GM19395 (cell line): ENCODE results near the gene IL12RB2.
A peak's percentile ranks its signal among the peaks of the same experiment; 100 is the strongest.

Source experiments
- ATAC-seq: cut with Tn5 transposase; IDR thresholded peaks from one replicate; pipeline ENCODE4 v1.9.1; 2021; ENCODE audit warnings: mild to moderate bottlenecking, moderate library complexity; ENCODE audit not compliant: unreplicated experiment

Gene IL12RB2

GRCh38 chr1:67308136-67308535 lies 463 bp downstream of the IL12RB2 start:
- peak; percentile 17 for ATAC-seq

DNA sequence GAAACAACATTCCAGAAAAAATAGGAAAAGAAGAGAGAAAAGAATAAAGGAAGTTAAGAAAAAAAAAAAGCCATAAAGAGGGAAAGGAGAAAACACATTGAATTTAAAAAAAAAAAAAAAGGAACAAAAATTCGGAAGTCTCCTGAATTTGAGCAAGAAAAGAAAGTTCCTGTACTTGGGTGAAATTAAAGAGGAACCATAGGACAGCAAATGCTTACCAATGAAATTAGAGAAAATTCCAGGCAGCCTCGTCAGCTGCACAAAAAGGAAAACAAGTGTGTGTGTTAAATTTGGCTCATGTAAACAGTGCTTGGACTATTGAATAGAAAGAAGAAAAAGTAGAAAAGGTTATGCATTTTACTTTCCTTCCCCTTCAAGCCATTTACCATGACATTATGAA lies 4.9 kb downstream of the IL12RB2 start:
- no peak for ATAC-seq

GRCh38 chr1:67313934-67314671 lies 6.4 kb downstream of the IL12RB2 start:
- no peak for ATAC-seq

- no peak for ATAC-seq
Observed at GRCh38 chr1:67314696-67315095, 7.0 kb downstream of the IL12RB2 start.

GRCh38 chr1:67316180-67316902 lies 8.7 kb downstream of the IL12RB2 start:
- ATAC-seq: no peak

DNA sequence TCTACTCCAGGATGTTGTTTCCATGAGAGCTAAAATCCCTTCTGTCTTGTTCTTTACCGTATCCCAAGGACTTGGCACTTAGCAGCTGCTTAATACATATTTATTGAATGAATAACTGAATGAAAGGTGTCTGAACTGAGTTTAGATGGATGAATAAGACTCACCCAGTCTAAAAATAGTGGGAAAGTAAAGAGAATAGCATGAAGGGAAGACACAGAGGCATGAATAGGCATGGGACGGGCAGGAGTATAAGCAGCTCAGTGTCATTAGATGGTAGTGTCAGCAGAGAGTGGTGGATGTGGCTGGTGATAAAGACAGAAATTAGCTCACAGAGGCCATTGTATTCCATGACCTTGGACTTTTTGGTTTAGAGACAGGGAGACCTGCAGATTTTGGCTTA lies 9.2 kb downstream of the IL12RB2 start:
- no peak for ATAC-seq

DNA sequence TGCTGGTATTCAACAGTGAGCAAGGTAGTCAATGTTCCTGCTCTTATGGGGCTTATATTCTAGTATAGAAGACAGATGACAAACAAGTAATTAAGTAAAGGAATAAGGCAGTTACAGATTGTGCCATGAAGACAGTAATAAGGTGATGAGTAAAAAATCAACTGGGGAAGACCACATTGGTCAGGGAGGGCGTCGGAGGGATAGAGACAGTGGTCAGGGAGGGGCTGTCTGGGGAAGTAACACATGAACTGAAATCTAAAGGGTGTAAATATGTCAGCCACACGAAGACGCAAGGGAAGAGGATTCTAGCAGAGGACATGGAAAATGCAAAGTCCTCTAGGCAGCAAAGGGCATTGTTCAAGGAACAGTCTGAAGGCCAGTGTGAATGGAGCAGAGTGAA lies 10.1 kb downstream of the IL12RB2 start:
- no peak for ATAC-seq

GRCh38 chr1:67322442-67322841 lies 14.8 kb downstream of the IL12RB2 start:
- no peak for ATAC-seq

DNA sequence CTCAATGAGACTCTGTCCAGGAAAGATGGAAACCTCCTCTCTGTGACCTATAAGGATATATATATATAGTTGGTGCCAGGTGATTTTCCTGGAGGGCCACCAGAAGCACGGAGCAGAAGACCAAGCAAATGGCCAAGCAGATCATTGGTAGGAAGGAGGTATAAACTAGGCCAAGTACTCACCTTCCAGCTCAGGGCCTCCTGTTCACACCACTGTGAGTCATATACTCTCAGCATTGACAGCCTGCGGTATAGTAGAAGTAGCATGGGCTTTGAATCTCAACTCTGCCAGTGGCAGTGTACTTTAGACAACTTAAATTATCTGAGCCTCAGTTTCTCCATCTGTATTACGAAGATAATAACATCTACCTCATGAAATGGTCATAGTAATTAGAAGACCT lies 15.4 kb downstream of the IL12RB2 start:
- no peak for ATAC-seq

DNA sequence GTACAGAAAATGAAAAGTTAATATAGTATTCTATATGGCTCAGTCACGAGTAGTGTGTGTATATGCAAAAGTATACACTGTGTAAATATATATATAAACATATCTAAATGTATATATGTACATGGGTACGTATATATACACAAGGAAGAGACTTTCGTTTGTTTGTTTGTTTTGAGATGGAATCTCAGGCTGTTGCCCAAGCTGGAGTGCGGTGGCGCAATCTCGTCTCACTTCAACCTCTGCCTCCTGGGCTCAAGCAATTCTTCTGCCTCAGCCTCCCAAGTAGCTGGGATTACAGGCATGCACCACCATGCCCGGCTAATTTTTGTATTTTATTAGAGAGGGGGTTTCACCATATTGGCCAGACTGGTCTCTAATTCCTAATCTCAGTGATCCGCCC lies 16.4 kb downstream of the IL12RB2 start:
- no peak for ATAC-seq

DNA sequence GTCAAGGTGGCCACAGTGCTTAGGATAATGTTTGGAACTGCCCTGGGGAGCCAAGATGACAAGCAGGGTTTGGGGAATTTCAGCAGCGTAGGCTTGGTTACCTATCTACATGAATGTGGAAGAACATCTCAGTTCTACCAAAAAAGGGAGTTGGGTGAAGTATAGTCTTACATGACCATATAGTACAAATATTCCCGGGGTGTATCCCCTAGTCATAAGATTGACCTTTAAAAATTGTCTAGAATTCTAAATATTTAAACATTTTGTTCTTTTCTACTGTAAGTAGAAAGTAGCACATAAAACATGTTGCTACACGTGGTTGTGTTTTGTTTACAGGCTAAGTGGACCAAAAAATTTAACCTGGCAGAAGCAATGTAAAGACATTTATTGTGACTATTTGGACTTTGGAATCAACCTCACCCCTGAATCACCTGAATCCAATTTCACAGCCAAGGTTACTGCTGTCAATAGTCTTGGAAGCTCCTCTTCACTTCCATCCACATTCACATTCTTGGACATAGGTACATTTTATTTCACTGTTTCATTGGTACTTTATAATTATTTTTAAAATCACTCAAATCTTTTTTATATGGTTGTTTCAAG lies 20.3 kb downstream of the IL12RB2 start:
- ATAC-seq: no peak

GRCh38 chr1:67332653-67333529 lies 25.2 kb downstream of the IL12RB2 start:
- peak; percentile 94 for ATAC-seq

GRCh38 chr1:67333603-67334002 lies 25.9 kb downstream of the IL12RB2 start:
- ATAC-seq: no peak

DNA sequence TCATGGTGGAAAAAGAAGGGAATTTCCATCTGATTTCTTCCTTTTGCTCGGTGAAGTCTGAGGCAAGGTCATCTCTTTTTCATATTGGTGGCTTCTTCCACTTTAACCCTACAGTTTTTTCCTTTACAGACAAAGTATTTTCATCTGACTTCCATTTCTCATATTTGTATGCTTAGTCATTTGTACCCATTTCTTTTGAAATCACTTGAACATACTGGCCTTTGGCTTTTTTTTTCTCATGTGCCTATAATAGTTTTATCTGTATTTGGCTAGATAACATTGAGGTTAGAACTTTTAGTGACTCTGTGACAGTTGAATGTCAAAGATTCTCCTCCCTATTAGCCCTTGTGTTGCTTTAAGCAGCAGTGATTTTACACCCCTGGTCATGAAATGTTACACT lies 27.7 kb downstream of the IL12RB2 start:
- ATAC-seq: no peak

DNA sequence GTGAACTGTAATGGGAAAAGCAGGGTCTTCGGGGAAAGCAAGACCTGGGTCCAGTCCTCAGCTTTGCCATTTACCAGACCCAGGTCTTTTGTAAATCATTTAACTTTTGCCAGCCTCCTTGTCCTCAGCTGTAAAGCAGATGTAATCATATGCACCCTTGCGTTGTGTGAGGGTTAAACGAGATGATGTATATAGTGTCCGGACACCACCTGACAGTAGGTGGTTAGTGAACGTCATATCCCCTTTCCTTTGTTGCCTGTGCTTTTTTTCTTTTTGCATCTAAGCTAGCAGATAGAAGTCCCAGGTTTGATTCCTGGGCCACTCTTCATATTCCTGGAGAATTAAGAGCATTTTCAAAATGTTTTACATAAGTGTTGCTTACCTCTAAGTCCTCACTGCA lies 28.5 kb downstream of the IL12RB2 start:
- no peak for ATAC-seq

DNA sequence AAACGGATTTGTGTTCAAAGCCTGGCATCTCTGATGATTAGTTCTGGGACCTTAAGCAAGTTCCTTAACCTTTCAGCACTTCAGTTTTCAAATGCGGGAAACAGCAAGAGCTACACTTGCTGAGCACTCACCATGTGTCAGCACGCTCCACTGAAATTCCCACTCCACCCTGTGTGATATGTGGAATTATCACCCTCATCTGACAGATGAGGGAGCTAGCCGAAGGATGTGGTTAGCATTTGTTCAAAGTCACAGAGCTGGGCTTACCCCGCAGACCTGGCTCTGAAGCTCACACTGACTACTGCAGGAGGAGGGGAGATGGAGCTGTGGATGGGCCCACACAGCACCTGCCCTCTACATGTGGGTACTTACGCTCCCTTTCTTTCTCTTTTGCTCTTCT lies 29.1 kb downstream of the IL12RB2 start:
- no peak for ATAC-seq

- ATAC-seq: peak; percentile 37
Observed at GRCh38 chr1:67338642-67339041, 31.0 kb downstream of the IL12RB2 start.

GRCh38 chr1:67339623-67340343 lies 32.1 kb downstream of the IL12RB2 start:
- ATAC-seq: peak; percentile 55

GRCh38 chr1:67342076-67342890 lies 34.6 kb downstream of the IL12RB2 start:
- peak; percentile 40 for ATAC-seq

DNA sequence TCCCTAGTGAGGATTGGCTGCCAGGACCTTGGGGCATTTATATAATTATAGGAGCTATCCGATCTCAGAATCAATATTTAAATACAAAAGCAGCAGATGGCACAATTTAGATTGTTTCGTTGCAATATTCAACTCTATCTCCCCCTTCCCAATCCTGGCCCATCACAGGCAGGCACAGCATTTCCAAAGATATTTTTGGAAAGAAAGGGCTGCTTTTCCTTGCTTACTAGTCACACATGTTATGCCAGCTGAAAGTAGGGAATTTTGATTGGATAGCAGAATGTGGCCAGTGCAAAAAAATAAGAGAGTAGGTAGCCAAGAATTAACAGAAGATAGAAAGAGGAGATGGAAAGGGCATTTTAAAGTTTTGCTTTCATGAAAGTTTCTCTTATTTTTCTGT lies 37.9 kb downstream of the IL12RB2 start:
- ATAC-seq: no peak
